Left renal pelvis (tissue), 4 donors: ENCODE measurements around the gene LTN1. TPM values are rescaled to one million over a fixed set of nuclear protein-coding genes. Genes with fewer than 3 reads are reported as not detected.
"Not testable (repeated sequence)": the region's sequence is repeated elsewhere in the genome, so short reads cannot be mapped to it uniquely, and the experiment has no call there.

Experiments
- DNase-seq, 4 donors: peaks; one replicate each; pipeline ENCODE4 v3.0.0-alpha.2; 2013; ENCODE audit warnings: low read depth in 4 of 4, low spot score in 3 of 4
- polyA plus RNA-seq, 4 donors: library from polyadenylated mRNA; unstranded; fragments of 120-200 nt; gene quantifications; one replicate each; pipeline ENCODE4 v1.2.1, GENCODE V29; 2013; ENCODE audit not compliant: insufficient read length in 4 of 4

The LTN1 gene
- polyA plus RNA-seq, 4 donors = 33.3 to 39.0 (median 34.9) TPM

- DNase-seq = peak in 1 of 4 donors; percentile 5
Measured at GRCh38 chr21:28936036-28936435, 56.6 kb downstream of the LTN1 start.

GRCh38 chr21:28932717-28933116 lies 60.0 kb downstream of the LTN1 start:
- no peak for DNase-seq

- DNase-seq = not testable (repeated sequence)
Measured at GRCh38 chr21:28931708-28932372, 60.8 kb downstream of the LTN1 start.

DNA sequence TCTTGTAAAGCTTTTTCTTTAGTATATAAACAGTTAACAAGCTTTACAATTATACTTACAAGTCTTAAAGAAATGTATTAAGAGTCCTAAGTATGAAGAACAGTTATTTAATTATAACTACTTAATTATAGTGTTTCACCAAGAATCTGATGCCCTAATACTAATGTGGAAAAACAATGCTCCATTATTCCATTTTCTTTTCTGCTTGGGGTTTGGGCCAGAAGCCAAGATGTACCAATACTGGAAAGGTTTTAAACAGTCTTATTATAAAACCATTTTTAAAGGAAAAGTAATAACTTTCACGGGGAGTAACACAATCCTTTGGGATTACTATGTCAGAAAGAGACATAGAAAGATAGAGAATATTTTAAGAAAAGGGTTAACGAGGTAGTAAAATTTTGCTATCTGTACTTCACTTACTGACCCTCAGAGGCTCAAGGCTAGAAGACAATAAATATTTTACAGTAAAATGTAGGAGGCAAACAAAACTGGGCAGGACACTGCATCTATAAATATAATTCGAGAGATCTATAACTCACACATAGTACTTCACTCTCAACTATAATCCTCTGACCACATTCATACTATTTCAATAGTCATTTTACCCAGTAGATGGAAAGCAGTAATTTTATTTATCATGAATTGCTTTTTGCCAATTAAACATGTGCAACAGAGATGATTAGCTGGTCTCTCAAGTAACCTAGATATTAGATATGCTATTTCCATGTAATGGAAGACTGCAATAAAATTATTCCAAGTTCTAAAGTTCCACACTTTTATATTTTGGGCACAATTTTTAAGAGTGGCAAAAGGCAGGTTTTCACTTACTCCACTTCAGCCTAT lies 63.9 kb downstream of the LTN1 start:
- DNase-seq = no peak

DNA sequence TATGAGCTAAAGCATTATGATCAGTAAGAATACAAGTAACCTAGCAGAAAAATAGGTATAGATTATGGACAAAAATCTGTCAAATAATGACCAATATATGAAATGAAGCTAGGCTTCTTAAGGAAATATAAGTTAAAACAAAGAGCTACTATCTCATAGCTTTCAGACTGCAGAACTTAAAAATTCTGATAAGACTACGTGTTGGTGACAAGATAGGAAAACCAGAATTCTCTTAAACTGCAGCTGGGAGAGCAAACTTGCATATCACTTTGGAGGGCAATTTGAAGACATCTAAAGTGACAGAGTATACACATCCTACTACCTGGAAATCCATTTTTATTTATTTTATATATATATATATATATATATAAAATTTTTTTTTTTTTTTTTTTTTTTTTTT lies 65.5 kb downstream of the LTN1 start:
- DNase-seq = no peak

DNA sequence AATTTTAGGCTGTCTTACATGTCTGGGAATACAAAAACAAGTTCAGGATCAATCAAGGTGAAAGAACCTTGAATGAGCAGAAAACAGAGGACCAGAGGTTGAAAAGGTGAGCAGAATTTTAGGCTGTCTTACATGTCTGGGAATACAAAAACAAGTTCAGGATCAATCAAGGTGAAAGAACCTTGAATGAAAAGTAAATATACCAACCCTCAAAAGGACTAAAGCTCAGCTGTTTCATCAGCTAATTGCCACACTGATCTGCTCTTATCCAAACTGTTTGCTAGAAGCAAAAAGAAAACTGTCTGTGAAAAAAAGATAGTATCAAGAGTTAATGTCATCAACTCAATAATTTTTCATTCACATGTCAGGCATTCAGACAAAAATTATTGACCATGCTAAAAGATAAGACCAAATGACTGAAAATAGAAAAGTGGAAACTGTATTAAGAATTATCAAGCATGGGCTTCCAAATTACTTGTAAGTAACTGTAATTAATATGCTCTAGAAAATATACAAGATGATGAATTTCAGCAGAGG lies 69.2 kb downstream of the LTN1 start:
- no peak for DNase-seq

- no peak for DNase-seq
Measured at GRCh38 chr21:28922368-28922767, 70.3 kb downstream of the LTN1 start.

DNA sequence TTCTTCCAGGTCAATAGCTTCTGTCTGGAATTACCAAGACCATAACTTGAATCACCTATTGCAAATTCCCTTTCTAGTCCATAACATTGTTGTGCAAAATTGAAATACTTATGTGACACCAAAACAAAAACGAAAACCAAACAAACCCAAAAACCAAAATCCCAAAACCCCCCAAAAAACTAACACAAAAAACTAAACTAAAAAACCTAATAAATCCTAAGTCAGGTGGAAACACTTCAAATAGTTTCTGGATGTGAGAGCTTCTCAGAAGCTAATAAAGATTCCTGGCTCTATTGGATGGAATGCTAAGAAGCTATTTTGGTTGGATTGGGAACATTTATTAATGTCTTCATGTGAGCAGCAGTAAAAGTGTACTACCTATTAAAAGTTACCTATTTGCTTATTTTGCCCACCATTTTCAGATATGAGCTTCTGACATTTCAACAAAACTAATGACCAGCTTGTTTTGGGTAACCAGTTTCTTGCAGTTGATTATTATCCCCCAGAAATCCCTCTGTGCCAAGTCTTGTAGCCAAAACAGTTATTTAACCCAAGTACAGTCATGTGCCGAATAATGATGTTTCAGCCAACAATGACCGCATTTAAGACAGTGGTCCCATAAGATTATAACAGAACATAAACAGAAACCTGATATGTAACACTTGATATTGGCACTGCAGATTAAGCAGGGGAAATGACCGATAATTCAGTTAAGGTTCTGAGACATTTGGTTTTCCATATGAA lies 76.4 kb downstream of the LTN1 start:
- DNase-seq = no peak

DNA sequence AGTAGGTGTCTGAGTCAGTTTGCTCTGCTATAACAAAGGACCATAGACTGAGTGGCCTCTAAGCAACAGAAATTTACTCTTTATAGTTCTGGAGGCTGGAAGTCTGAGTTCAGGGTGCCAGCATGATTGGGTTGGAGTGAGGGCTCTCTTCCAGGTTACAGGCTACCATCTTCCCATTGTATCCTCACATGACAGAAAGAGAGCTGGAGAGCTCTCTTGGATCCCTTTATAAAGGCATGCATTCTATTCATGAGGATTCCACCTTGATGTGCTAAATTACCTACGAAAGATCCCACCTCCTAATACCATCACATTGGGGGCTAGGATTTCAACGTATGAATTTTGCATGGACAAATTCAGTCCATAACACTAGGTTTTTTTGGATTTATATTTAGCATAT lies 79.6 kb downstream of the LTN1 start:
- DNase-seq = no peak

DNA sequence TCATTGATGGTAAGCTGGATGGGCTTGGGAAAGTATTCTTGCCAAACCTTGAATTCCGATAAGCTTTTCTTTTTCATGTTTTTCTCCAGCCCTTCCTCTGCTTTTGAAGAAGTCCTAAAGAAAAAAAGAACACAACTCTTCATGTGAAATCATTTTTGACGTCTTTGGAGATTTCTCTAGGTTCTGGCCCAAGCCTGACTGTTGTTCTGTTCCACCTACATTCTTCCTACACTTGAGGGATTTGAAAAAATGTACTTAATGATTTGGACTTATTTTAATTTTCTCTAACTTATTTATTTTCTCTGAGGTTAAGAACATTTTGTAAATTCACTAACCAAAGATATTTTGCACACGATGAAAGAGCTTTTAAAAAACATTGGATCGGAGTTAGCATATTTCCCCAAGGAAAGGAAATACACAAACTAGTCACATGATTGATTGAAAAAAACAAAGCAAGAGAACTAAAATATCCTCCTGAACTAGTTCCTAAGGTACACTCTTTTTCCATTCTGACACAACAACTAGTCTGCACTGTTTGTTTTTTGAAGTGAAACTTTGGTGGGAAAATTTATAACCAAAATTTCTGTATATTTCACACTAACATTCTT lies 82.3 kb downstream of the LTN1 start:
- DNase-seq = no peak

DNA sequence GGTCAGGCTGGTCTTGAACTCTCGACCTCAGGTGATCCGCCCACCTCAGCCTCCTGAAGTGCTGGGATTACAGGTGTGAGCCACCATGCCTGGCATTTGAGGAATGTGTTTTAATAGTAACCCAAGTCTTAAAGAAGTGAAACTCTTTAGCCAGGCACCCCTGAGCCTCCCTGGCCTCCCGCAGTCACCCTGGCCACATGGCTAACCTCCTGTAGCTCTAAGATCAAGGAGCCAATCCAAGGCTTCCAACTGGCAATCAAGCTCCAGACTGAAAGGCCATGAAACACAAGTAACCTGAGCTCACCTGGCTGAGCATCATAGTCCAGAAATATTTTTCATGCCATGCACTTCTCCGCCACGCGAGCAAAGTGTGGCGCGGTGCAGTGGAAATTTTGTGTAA lies 84.3 kb downstream of the LTN1 start:
- no peak for DNase-seq

- no peak for DNase-seq
Measured at GRCh38 chr21:28906841-28907240, 85.8 kb downstream of the LTN1 start.

DNA sequence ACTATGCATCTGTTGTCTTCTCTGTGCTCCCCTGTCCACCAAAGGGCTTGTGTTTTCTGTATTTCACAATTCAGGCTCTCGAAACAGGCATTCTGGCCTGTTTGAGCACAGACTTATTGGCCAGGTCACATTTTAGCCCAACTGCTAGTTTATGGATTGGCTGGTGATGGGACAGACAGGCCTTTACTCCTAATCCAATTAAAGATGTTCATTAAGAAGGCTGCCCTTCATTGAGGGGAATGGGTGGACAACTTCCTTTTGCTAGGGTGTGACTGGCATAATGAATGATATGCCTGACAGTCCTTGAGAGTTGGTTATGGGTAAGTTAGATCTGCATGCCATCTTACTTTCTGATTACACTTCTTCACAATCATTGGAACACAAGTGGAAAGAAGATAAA lies 86.4 kb downstream of the LTN1 start:
- DNase-seq = no peak

DNA sequence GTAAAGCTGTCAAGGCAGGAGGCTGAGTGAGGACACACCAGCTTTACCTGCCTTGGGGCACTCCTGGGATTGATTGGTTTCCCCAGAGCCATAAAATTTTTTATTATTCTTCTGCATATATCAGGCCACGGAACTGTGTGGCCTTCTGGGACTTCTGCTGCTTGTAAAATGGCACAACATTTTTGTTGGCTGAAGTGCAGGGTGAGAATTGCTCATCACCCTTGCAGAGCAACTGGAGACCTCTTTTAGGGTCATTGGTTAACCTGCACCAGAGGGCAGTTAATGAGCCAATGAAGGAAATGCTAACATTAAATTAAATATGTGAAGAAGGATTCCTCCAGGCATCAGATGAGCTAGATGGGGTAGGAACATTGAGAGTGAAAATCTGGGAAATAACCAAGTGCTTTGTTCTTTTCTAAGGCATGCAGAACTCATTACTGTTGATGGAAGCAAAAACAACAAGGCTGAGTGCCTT lies 87.7 kb downstream of the LTN1 start:
- DNase-seq = no peak

DNA sequence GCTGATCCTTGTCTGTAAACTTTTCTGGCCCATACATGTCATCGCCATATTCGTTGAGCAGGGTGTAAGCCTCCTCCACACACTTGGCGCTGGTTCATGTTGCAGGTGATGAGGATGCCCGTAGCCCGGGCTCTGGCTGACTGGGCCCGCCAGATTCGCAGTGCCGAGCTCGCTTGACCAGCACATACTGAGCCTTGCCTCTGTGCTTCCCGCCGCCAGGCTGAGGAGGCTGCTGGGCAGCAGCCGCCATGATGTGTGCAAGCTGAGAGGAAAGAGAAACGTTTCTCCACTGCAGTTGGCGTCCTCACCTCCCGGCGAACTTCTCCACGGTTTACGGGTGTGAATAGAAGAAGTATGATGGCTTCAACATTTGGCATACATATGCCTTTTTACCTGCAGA lies 89.2 kb downstream of the LTN1 start:
- no peak for DNase-seq

- DNase-seq = no peak
Measured at GRCh38 chr21:28900481-28900880, 92.2 kb downstream of the LTN1 start.

DNA sequence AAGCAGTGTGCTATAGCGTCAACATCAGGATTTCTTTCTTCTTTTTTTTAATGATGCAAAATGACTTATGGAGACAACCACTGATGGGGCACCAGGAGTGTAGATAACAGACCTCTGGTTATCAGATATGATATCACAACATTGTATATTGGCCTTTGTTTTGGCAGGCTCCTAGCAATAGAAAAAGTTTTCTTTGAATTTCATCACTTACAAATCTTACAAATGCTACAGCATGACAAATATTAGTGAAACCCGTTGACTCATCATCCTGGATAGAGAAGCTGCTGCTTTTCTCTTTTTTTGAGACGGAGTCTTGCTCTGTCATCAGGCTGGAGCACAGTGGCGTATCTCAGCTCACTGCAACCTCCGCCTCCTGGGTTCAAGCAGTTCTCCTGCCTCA lies 92.9 kb downstream of the LTN1 start:
- no peak for DNase-seq

DNA sequence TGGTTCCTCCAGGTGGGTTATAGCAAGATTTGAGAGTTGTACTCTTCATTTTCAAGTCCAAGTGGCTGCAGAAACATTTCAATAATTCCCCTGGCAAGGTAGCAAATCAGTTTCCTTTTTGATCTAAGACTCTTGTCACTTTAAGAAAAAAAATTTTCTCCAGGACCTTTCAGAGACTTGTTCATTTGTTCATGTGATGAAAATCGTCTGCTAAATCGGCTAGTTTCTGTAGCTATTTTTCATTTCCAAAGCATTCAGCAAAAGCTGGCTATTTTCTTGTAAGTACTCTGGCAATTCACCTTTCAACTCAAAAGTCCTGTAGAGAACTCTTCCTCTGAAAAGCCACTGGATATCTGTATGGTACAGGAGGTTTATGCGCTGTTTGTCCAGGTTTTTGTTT lies 93.5 kb downstream of the LTN1 start:
- no peak for DNase-seq

- no peak for DNase-seq
Measured at GRCh38 chr21:28893687-28894086, 99.0 kb downstream of the LTN1 start.

- no peak for DNase-seq
Measured at GRCh38 chr21:28892199-28893111, 100.2 kb downstream of the LTN1 start.
